ENCODE measurements around the gene GRPEL2. TPM values are rescaled to one million over a fixed set of nuclear protein-coding genes. Genes with fewer than 3 reads are reported as not detected.

The GRPEL2 gene, protein sequence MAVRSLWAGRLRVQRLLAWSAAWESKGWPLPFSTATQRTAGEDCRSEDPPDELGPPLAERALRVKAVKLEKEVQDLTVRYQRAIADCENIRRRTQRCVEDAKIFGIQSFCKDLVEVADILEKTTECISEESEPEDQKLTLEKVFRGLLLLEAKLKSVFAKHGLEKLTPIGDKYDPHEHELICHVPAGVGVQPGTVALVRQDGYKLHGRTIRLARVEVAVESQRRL
- 10 to 100 TPM in 2 of 4 donors, 1 to 10 TPM in 2; 6.3 to 19.0 (median 10.9) TPM for total RNA-seq

DNA sequence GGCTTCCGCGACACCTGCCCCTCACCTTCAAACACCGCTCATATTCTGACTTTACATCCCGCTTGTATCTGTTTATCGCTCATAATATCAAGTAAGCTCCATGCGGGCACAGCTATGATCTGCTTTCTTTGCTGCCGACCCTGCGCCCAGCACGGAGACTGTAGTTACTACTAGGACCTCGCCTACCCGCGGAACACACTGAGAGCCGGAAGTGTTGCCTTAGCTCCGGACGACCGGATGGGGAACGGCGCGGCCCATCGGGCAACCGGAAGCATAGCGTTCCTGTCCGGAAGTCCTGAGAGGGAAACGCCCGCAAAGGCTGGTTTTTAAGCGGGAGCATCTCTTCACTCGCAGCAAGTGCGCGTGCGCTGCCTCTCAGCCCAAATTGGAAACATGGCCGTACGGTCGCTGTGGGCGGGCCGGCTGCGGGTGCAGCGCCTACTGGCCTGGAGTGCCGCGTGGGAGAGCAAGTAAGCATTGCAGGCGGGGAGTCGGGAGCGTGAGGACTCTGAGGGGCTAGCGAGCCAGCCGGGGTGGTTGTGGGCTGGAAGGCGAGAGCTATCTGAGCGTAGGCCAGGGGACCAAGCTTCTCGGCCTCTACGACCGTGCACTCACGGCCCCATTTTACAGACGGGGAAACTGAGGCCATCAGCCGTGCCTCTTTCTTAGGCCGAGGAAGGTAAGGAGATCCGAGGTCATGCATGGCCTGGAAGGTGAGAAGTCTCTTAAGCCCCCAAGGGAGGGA lies at the start of gene GRPEL2:
Gene GRPEL2 (plus strand): TSS at position 353 of the 745 bp plus-strand sequence. CDS start 41 bp downstream, at position 394.
- peak; percentile 89 to 97 (median 91) for DNase-seq

DNA sequence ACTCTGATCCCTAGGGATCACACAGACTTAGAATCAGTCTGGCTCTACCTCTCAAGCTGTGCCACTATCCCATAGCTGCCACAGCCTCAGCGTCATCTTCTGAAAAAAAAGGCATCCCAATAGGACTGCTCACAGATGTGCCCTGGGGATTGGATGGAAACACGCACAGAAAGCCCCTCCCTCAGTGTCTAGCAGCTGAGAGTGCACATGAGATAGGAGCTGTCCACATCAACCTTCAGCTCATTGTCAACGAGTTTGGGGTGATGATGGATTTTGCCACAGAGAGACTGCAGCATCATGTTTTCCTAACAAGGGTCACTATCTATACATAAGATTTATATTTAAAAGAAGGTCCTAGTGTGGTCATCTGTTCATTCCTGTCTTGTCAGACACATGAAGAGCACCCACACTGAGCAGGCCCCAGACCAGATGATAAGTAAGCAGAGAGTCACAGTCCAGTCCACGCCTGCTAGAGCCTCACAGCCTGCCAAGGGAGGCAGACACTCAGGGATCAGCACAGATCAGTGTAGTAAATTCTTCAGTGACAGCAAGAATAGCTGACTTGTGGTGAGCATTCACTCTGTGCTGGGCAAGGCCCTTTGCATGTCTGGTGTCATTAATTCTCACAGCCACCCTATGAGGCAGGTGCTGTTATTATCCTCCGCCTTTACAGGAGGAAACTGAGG lies 47.8 kb upstream of the GRPEL2 start:
- no peaks in the 10 kb centered on the region for H3K36me3 ChIP-seq
- no peak for TF ChIP-seq POLR2A (IDR thresholded peaks at IDR 0.05)
- TF ChIP-seq, protein P1, sequence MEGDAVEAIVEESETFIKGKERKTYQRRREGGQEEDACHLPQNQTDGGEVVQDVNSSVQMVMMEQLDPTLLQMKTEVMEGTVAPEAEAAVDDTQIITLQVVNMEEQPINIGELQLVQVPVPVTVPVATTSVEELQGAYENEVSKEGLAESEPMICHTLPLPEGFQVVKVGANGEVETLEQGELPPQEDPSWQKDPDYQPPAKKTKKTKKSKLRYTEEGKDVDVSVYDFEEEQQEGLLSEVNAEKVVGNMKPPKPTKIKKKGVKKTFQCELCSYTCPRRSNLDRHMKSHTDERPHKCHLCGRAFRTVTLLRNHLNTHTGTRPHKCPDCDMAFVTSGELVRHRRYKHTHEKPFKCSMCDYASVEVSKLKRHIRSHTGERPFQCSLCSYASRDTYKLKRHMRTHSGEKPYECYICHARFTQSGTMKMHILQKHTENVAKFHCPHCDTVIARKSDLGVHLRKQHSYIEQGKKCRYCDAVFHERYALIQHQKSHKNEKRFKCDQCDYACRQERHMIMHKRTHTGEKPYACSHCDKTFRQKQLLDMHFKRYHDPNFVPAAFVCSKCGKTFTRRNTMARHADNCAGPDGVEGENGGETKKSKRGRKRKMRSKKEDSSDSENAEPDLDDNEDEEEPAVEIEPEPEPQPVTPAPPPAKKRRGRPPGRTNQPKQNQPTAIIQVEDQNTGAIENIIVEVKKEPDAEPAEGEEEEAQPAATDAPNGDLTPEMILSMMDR (IDR thresholded peaks at IDR 0.05), result no peak
- no peak for DNase-seq
- H3K27me3 ChIP-seq, result no peaks in the 10 kb centered on the region
- no peak overlapping the region for H3K4me3 ChIP-seq
- H3K4me1 ChIP-seq, result peaks cover 0 to 3% (median 0%) of the 10 kb centered on the region in 4 donors
- H3K27ac ChIP-seq, result no peak overlapping the region
- no peaks in the 10 kb centered on the region for H3K9me3 ChIP-seq

More for the DNA sequence above, at the start of gene GRPEL2:
- Histone ChIP-seq H3K9me3 (no peaks in the 10 kb centered on the region), H3K36me3 (peaks cover 0 to 24% (median 0%) of the 10 kb centered on the region in 3 donors), H3K4me1 (peaks cover 0 to 21% (median 2%) of the 10 kb centered on the region in 4 donors), H3K27ac (peak within 1 kb of the TSS; percentile 64 to 82 (median 82)), H3K4me3 (peak within 1 kb of the TSS; percentile 67 to 95 (median 76)), H3K27me3 (no peaks in the 10 kb centered on the region)
- TF ChIP-seq POLR2A (IDR thresholded peaks at IDR 0.05), result peak; percentile 69 to 70
- TF ChIP-seq, protein P1 (IDR thresholded peaks at IDR 0.05), result peak in 1 of 6 experiments; percentile 8

DNA sequence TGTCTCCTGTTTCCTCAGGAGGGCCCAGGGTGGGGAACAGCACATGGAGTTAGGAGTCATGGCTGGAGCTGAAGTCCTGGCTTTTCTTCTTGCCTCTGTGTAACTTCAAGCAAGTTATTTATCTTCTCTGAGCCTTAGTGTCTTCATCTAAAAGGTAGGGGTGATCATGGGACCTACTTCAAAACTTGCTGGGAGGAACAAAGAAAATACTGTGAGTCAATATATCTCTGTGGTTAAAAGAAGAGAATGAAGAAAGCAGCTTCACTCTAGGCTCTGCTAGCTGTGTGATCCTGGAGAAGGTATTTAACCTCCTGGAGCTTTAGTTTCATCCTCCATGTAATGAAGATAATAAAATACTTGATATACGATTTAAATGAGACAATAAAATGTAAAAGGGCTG lies 47.1 kb upstream of the GRPEL2 start:
- DNase-seq, result no peak
- Histone ChIP-seq H3K4me3 (no peak overlapping the region), H3K27me3 (no peaks in the 10 kb centered on the region), H3K27ac (no peak overlapping the region), H3K36me3 (no peaks in the 10 kb centered on the region), H3K9me3 (no peaks in the 10 kb centered on the region), H3K4me1 (peaks cover 0 to 3% (median 0%) of the 10 kb centered on the region in 4 donors)
- TF ChIP-seq, protein P1 (IDR thresholded peaks at IDR 0.05), result no peak
- no peak for TF ChIP-seq POLR2A (IDR thresholded peaks at IDR 0.05)

- no peaks in the 10 kb centered on the region for H3K9me3 ChIP-seq
- peak overlapping the region in 2 of 4 donors; percentile 35 to 49 for H3K27ac ChIP-seq
- no peaks in the 10 kb centered on the region for H3K36me3 ChIP-seq
- DNase-seq, result no peak
- peaks cover 0 to 3% (median 0%) of the 10 kb centered on the region in 4 donors for H3K4me1 ChIP-seq
- TF ChIP-seq, protein P1 (IDR thresholded peaks at IDR 0.05), result no peak
- no peak for TF ChIP-seq POLR2A (IDR thresholded peaks at IDR 0.05)
- no peak overlapping the region for H3K4me3 ChIP-seq
- no peaks in the 10 kb centered on the region for H3K27me3 ChIP-seq
Measured at GRCh38 chr5:149298842-149299404, 46.4 kb upstream of the GRPEL2 start.

- no peaks in the 10 kb centered on the region for H3K36me3 ChIP-seq
- peak overlapping the region in 2 of 4 donors; percentile 35 to 49 for H3K27ac ChIP-seq
- no peak for TF ChIP-seq POLR2A (IDR thresholded peaks at IDR 0.05)
- TF ChIP-seq, protein P1 (IDR thresholded peaks at IDR 0.05), result no peak
- H3K4me1 ChIP-seq, result peaks cover 0 to 3% (median 0%) of the 10 kb centered on the region in 4 donors
- H3K9me3 ChIP-seq, result no peaks in the 10 kb centered on the region
- no peak for DNase-seq
- H3K27me3 ChIP-seq, result no peaks in the 10 kb centered on the region
- H3K4me3 ChIP-seq, result no peak overlapping the region
Measured at GRCh38 chr5:149299451-149300054, 45.7 kb upstream of the GRPEL2 start.
